Limb (tissue), 2 donors: ENCODE measurements around the gene PELO.
A peak's percentile ranks its signal among the peaks of the same experiment; 100 is the strongest.

ENCODE experiments used
- DNase-seq, 2 donors: peaks; one replicate each; pipeline ENCODE4 v3.0.0-alpha.2; 2016; ENCODE audit errors: extremely low spot score in 2 of 2

The PELO gene

DNA sequence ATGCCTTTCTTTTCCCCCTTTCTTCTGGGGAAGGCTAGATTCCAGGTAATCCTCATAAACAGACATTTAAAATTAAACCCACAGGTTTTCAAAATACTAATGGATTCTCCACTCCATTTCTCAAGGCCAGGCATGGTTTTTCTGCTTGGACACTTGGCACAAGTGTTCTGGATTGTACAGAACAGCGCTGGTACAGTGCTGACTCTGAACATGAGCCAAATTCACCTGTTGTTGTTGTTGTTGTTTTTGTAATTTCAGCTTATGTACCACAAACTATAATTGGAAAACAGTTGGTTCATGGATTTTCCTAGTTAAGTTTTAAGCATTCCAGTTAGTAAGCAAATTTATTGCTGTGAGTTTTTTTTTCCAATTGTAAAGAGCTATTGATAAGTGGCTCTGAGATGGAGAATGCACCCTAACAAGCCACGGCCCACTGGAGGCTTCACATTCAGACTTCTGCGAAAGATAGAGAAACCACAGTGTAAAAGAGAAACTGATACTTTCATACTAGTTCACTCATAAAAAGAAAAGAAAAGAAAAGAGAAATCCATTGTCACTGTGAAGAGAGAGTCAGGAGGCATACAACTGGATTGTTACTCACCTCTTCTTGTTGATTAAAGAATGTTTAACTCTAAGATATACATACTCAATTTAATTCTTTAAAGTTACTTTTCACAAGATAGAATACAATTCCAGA, 16.2 kb upstream of the PELO start:
- no peak for DNase-seq

DNA sequence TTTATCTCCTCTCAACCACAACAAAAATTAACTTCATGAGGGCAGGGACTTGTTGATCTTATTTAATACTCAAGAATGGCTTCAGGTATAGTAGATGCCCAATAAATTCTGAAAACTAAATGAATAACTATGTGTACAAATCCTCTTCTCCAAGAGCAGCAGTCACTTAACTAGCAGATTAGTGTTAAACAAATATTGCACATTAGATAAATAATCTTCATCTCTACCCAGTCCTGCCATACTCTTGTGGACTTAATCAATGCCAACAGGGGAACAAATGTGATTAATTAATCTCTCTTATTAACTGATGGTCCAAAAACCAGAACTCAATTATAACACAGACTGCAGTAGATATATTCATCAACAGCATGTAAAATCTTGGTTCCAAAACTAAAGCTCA, 15.0 kb upstream of the PELO start:
- DNase-seq, result no peak

DNA sequence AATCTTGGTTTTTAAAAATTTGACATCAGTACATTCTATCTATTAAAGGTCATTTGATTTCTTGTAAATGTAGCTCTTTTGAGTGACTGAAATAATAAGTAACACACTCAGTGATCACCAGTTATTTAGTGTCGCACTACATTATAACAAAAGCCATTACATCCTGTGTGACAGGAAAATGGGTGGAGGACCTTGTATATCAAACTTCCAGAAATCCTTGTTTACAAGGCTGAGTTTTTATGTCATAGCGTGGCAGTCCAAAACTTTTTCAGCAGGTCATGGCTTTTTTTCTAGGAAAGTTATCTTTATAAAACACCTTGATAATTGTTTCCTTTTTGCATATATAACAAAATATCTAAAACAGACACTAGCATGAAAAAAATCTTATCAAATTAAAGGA, 14.4 kb upstream of the PELO start:
- DNase-seq, result no peak

DNA sequence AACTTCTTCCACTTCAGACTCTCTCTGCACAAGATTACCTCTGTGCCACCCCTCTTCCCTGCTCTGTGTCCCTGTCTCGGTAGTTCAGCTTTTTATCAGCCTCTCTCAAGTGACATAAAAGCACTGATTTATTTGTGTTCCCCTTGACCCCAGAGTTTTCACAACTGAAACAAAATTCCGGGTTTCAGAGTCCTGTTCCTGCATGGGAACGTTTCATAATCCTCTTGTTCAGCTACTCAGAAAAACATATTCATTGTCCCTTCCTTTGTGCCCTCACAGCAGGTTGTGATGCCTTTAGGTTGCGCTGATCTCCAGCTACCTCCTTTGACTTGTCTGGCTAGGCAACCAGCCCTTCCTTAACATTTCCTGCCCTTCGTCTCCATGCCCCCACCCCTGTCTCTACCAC, 13.7 kb upstream of the PELO start:
- DNase-seq, result no peak

DNA sequence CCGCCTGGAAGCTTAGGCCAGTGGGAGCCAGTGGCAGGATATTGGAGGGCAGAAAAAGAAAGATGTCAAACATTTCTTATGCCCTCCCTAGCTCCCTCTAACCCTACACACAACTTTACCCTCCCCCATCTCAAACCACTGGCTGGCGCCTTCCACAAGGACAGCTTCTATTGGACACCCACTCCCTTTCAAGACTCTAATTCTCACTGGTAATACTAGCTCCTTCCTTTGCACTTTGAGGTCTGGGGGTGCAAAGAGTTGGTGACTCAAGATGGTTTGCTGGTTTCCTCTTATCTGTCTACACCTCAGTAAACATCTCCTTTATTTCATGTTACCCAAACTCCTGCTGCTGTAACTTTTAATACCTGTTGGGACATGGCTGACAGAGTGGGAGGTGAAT, 11.6 kb upstream of the PELO start:
- DNase-seq, result no peak

DNA sequence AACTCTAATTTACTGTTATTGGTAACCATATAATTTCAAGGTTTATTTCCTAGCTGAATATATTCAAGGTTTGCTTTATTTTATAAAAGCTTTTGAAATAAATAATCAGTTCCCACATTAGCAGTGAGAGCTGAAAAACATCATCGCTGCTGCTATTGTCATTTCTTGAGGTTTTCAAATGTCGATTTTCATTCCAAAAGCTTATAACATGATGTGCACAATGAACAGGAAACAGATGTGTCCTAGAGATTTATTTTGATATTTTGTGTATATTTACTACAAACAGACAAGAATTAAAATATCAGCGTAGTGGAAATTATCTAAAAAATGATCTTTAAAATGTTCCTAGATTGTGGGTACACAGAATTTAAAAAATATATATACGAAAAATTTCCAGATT, 10.5 kb upstream of the PELO start:
- no peak for DNase-seq

DNA sequence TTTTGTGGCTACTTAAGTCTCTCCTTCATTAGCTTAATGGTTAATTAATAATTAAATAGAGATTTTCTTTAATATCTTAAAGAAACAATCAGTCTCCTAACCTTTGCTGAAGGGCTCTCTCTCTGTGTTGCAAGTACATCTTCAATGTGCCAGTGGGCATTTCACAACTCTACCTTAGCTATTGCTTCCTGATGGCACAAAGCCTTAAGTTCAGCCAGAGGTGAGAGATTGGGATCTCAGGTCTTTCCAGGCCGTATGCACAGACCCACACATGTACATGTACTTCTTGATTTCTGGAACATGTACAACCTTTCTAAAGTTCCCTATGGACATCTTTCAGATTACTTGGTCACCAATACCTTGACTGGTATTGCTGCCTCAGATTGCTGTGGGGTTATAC, 8.9 kb upstream of the PELO start:
- DNase-seq, result no peak

DNA sequence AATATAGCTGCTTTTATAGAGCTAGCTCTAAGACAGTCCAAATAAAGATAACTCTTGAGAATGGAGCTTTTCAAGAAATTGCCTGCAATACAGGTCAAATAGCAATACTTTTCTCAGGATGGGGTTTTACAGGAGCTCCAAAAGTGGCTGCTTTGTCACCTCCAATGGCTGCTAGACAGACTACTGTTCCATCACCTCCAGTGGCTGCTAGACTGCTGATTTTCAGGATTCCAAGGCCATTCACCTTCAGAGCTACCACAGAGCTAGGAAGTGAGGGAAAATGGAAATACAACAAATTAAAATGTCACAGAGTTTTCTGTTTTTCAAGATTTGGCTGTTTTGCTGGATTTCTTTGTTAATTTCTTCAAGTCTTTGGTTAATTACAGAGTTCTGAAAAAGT, 8.5 kb upstream of the PELO start:
- no peak for DNase-seq

DNA sequence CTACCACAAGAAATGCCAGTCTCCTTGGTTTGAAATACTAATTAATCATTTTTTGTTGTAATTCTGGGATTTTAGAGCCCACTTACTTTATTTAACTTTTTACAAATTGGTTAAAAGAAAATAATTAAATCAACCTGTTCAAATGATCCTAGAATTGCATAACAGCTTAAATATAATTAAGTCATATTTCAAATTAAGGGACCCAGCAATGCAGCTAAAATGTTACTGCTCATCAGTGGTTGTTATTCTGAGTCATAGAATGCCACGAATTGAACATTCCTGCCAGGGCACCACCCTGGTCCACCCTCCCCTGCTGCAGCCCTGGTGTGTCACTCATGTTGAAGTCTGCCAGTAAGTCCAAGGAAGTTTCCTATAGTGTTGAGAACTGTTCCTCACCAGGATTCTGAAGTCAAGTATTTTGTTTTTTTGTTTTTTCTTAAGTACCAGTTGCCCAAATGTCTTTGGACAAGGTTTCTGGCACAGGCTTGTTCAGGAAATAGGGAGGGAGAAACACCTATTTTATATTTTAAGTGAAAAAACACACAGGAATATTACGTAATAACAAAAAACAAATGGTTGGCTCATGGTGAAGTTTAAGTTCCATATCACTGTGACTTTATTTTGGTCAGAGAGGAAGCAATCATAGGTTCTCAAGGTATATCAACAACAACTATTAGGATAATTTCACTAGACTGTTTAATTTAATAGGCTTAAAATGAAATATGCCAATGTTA, 4.3 kb upstream of the PELO start:
- DNase-seq, result no peak

DNA sequence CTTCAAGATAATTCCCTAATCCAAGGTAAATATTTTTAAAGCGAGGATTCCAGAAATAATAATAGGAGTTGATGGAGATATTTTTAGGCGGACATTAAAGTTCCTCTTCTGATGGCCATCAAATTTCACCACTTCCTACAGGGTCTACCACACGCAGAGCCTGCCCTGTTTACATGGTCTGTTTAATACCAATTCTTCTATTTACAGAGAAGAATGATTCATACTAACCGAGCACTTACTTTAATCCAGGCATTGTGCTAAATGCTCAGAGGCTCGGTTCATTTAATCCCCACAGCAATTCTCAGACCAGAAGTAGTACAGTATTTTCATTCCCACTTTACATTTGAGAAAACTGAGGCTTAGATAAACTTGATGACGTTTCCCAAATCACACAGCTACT, 3.0 kb upstream of the PELO start:
- no peak for DNase-seq

DNA sequence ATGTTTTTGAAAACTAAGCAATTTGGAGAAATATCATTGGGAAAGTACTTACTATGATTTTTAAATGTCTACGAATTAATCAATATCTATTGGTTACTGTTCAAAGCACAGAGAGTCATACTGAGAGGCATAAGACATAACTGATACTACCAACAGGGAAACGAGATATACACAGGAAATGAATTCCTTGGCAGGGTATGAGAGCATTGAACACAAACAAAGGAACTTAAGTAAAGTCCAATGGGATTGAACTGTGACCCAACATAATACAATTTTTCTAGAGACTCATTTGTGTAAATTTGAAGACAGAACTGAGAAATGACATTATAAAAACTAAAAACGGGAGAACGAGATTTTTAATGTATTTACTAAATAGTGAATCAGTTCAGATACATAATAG, 1.3 kb upstream of the PELO start:
- no peak for DNase-seq

DNA sequence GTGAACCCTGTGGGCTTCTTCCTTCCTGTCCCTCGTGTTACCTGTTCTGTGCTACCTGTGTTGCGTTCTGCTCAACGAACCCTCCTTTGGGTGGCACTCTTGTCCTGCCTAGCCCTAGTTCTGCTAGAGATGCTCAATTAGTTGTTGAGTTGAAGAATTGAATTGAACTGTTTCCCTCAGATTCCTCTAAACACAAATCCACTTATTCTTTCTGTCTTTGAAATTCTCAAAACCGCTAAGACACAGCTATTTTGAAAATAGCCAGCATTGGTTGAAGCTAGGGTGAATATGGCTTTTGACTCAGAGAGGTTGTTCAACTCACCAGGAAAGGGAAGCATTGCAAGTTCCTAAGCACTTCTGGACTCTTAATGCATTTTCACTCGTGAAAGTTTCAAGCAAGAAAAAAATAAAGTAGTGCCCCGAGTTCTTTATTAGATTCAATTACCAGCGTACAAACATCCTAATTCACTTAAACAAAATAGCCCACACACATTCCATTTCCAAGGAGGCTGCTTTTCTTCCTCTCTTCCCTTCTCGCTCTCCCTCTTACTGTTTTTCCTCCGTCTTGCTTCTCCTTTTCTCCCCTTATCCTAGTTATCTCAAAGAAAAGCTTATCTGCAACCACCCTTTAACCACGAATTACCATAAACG, 642 bp upstream of the PELO start:
- no peak for DNase-seq

DNA sequence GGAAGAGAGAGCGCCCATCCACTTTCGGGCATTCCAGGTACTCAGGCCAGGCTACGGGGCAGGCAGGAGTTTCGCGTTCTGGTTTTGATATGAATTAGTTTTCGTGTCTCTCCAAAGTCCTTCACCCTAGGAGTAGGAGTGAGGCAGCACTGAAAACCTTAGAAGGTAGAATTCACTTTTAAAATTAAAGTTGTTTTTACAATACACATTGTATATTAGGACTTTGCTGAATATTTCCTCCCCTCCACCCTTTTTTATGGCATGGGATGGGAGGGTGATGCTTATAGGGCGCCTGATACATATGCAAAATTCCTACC, 747 bp downstream of the PELO start:
- no peak for DNase-seq

DNA sequence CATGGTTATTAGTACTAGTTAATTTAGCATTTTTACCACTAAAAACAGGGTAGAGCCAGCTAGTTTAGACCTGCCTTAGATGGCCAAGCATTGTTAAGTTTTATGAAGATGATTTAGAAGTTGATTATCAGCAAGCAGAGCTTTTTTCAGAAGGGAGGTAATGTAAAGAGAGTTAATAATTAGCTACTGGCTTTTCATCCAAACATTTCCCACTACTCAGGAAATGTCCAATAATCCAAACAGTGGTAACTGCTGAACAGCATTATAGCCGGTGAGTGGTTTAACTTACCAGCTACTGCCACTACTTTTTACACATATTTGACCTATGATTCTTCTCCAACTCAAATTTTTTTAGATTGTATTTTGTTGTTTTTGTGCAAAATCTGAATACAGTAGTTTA, 1.7 kb downstream of the PELO start:
- DNase-seq, result no peak

DNA sequence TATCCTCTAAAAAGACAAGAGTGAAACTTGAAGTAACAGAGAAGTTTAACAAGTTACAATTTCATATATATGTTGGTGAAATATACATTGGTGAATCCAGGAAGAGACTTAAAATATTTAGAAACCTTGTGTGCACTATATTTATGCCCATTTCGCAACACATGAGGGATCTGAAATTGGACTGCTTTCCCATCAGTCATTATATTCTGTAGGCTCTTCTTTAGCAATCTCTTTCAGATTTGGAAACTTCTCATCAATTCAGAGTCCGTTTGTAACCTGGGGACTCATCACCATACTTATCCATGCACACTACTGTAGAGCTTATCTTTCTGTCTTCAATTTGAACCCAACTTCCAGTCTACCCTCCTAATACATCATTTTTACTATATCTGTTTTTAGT, 2.1 kb downstream of the PELO start:
- DNase-seq, result no peak

DNA sequence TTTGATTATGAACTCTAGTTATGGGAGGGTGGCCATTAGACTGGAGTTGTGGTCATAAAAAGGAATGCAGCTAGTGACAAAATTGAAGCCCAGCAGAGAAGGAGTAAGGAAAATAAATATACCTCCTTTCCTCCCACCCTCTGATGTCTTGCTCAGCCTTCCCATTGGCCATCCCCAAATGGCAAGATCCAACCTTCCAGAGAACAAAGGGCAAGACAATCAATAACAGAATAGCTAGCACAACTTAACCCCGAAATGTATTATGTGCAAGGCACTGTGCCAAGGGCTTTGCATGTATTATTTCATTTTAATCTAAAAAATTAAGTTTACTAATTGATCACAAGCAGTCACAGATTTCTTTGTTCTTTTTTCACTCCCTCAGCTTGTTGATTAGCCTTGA, 3.6 kb downstream of the PELO start:
- no peak for DNase-seq

DNA sequence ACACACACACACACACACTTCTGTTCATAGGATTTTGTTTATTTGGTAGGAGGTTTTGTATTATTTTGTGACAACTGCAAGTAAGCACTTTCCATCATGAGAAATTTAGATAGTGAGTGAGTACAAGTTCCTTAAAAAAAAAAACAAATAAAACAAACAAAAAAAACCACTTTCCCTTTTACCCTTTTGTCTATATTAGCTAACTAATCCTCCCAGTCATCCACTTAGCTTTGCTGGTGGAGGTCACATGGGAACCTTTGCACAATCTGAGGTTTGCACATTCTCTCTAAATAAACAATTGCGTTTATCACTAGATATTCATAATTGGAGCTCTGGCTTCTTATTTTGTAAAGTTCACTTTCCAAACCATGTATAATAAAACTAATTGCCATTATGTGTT, 6.8 kb downstream of the PELO start:
- DNase-seq, result no peak

DNA sequence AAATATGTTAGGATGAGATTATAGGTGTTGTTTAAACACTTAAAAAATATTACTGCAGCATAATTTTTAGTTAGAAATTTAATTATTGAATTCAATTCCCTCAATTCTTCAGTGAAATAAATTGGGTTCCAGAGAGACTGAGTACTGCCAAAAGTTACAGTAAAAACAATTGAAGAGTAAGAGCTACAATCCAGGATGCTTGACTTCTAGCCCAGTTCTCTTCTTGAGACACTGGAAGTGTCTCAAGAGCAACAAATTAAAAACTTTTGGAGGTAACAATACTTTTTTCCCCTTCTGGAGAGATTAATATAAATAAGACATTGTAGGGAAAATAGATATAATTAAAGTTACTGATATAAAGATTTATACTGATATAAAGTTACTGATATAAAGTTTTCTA, 8.3 kb downstream of the PELO start:
- no peak for DNase-seq

DNA sequence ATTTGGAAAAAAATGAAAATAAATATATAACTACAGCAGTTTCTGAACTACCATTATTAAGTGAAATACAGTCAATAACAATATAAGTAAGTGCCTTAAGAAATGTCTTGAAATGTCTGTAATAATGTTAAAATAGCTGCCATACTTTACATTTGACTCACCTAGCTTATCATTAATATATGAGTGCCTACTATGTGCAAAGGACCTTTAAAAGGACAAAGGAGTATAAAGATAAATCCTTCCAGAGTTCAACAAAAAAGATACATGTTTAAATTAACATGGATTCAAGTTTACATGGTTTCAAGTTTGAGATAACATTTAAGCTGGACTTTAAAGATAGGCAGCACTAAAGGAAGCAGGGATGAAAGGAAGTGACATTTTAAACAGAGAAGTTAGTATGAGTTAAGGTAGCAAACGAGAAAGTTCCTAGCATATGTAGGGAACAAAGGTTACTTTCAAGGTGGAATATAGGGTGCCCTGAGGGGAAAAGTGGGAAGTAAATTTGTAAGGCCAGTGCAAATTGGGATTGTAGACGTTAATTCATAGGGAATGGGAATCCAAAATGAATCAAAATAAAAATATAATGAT, 8.9 kb downstream of the PELO start:
- DNase-seq, result no peak

DNA sequence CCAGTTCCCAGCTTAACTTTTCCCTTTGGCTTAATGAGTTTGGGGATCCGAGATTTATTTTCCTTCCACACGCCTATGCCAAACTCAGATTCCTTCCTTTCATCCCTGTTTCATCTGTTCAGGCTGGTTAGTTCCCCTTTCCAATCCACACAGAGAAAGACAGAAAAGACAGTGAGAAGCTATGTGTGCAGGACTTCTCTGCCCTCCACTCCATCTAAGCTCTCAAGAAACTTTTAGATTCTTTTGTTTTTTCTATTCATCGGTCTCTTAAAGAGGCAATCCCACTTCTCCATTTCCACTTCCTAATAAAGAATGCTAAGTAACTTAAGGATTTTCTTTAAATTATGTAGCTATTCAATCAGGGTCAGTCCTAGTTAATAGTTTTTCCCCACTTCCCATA, 11.2 kb downstream of the PELO start:
- DNase-seq, result no peak

DNA sequence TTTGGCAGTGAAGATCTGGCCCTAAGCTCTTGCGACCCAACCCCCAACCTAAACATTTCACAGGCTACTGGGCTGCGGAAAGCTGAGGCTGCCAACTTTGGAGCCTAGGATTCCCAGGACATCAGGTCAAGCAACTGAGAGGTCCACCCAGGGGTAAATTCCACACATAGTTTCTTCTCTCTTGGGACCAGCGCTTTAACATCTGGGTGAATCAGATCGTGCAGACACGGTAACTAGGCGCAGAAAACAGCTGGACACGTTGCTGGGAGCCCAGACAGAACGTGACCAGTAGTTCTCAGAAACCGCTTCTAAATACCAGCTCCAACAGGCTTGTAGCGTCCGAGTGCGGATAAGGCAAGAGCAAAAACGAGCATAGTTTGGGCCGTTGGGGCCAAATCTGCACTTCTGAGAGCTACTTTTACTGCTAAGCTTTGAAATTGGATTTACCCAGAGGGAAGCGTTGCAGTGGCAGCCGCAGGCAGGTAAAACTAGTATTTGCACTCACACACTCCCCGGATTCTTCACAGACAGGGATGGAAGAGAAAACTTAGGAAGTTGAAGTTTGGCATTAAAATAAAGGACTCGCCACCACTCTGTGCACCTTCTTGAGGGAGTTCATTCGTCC, 11.8 kb downstream of the PELO start:
- DNase-seq, result peak in 1 of 2 donors; percentile 55

DNA sequence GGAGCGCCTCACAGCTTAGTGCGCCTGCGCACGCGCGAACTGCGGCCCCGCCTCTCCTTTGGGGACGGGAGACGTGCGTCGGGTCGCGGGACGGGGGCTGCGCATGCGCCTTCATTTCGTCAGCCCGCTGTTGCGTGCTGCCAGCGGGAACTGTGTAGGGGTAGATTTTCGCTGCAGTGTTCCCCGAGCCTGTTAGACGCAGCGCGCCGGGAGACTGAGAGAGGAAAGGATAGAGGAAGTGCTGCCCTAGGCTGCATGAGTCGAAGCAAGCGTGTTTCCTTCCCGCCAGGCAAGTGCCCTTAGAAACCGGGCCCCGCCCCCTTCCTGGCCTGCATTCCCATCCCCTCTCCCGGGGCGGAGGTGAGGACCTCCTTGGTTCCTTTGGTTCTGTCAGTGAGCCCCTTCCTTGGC, 12.3 kb downstream of the PELO start:
- peak; percentile 96 for DNase-seq
